ENCODE results near the gene RPS2. TPM values are rescaled to one million over a fixed set of nuclear protein-coding genes. Genes with fewer than 3 reads are reported as not detected.

The RPS2 gene
- total and polyA plus RNA-seq, 2 of the 8 experiments (the other 6 are each of a cell fraction or from before 2014, with no cell fraction given) = 4,042 to 16,783 TPM

GRCh38 chr16:1912215-1912543 is 52.4 kb downstream of the RPS2 start:
- ChIA-PET CTCF (ENCODE audit: partially characterized antibody) (no interaction called here), POLR2A (ENCODE audit: partially characterized antibody) (interaction anchor here (0.5 to 1.1 kb wide), 2 partner anchors 43 to 49 kb away, joined by 3 to 6 read pairs; no protein-coding TSS in a partner anchor)
- Histone ChIP-seq H3K14ac (ENCODE audit: insufficient read length) (no peak overlapping the region), H3K79me1 (ENCODE audit: low read depth, low read length) (no peaks in the 10 kb centered on the region), H3K36me3 (ENCODE audit: control insufficient read depth in 2 of 4, insufficient read depth in 4 of 4, low read length in 3 of 4) (no peaks in the 10 kb centered on the region), H3K79me2 (ENCODE audit: control insufficient read depth in 1 of 2, insufficient read depth in 2 of 2, low read length in 2 of 2) (no peaks in the 10 kb centered on the region), H3K23me2 (ENCODE audit: low read depth, low read length) (no peaks in the 10 kb centered on the region), H2BK5ac (ENCODE audit: low read depth, low read length) (no peak overlapping the region), H3K9ac (replicated peaks in 1 of 4; ENCODE audit: extremely low read depth in 1 of 4, low read depth in 3 of 4, low read length in 3 of 4) (no peak overlapping the region), H3K27ac (ENCODE audit: low read depth, low read length) (no peak overlapping the region), H3K56ac (replicated peaks; ENCODE audit: insufficient read length, low read depth, low read length) (no peak overlapping the region), H3K4ac (replicated peaks; ENCODE audit: insufficient read length, low read depth, low read length) (no peak overlapping the region), H3K4me2 (ENCODE audit: insufficient read depth in 1 of 2, low read depth in 2 of 2, low read length in 2 of 2) (no peak overlapping the region), H2BK12ac (ENCODE audit: low read depth, low read length) (no peak overlapping the region), H4K91ac (replicated peaks; ENCODE audit: insufficient read length, low read length) (no peak overlapping the region), H2BK20ac (ENCODE audit: low read length) (no peak overlapping the region), H3K4me1 (replicated peaks in 1 of 4; ENCODE audit: control insufficient read depth in 3 of 4, insufficient read depth in 4 of 4, low read length in 3 of 4) (peaks cover 0 to 38% (median 14%) of the 10 kb centered on the region in 4 experiments; a peak in 6 of 7 replicates), H3K4me3 (ENCODE audit: extremely low read depth in 1 of 4, insufficient read depth in 2 of 4, low read depth in 3 of 4, low read length in 4 of 4) (no peak overlapping the region), H2BK15ac (ENCODE audit: low read length) (no peak overlapping the region), H4K5ac (ENCODE audit: insufficient read length, low read depth, low read length) (no peak overlapping the region), H2AK5ac (ENCODE audit: low read depth, low read length) (no peak overlapping the region), H4K8ac (ENCODE audit: extremely low read depth, insufficient read depth, low read length) (no peak overlapping the region; the same call in 1 of the 2 replicates), H3K18ac (ENCODE audit: extremely low read depth, low read length) (no peak overlapping the region), H4K20me1 (replicated peaks in 1 of 2; ENCODE audit: control insufficient read depth in 1 of 2, insufficient read depth in 2 of 2, low read length in 2 of 2) (peaks cover 0 to 5% of the 10 kb centered on the region in 2 experiments), H3K23ac (ENCODE audit: insufficient read length) (no peak overlapping the region), H3K27me3 (replicated peaks in 1 of 4; ENCODE audit: control insufficient read depth in 3 of 4, extremely low read depth in 1 of 4, insufficient read depth in 3 of 4, low read length in 3 of 4) (peaks cover 4 to 29% (median 23%) of the 10 kb centered on the region in 4 experiments), H2BK120ac (replicated peaks; ENCODE audit: low read depth, low read length) (no peak overlapping the region), H3K9me3 (ENCODE audit: insufficient read depth in 2 of 2, low read depth in 1 of 2, low read length in 1 of 2) (no peaks in the 10 kb centered on the region), H2AFZ (ENCODE audit: low read length) (no peak overlapping the region)
- WGBS, 2 experiments (ENCODE audit: extremely low coverage in 1 of 2, insufficient coverage in 1 of 2, insufficient read length in 1 of 2, insufficient replicate concordance in 2 of 2, low coverage in 1 of 2, low lambda C conversion rate in 2 of 2, missing lambda C conversion rate in 1 of 2) = 87% methylated on average over 14 of the region's 17 CpGs; no CpG with 5 or more reads in 1 of the 2 experiments
- TF ChIP-seq SIX5 (IDR thresholded peaks at IDR 0.05; ENCODE audit: low read depth, low read length) (no peak), TBP (IDR thresholded peaks at IDR 0.05; ENCODE audit: low read depth, low read length) (no peak), EP300 (IDR thresholded peaks at IDR 0.05; ENCODE audit: borderline replicate concordance in 1 of 2, low read depth in 2 of 2, low read length in 2 of 2) (no peak), EGR1 (IDR thresholded peaks at IDR 0.05; ENCODE audit: borderline replicate concordance, low read depth, low read length) (no peak), POU5F1 (IDR thresholded peaks at IDR 0.05; ENCODE audit: low read depth, low read length) (no peak), RXRA (IDR thresholded peaks at IDR 0.05; ENCODE audit: insufficient read depth, low read depth, low read length) (no peak), NANOG (IDR thresholded peaks at IDR 0.05; ENCODE audit: insufficient read depth, low read depth, low read length, poor library complexity, severe bottlenecking) (no peak), NRF1 (IDR thresholded peaks at IDR 0.05; ENCODE audit: low read depth, low read length) (no peak), GABPA (IDR thresholded peaks at IDR 0.05; ENCODE audit: borderline replicate concordance, insufficient read depth, low read length) (no peak), POLR2A (IDR thresholded peaks at IDR 0.05; ENCODE audit: control extremely low read depth in 1 of 2, low read depth in 2 of 2, low read length in 2 of 2) (no peak)
- FAIRE-seq (no peak), DNase-seq (ENCODE audit: low read depth in 1 of 2, low spot score in 2 of 2) (no peak)

All from H1 (cell line).